SK-N-SH (cell line): ENCODE measurements around the gene DUSP5.

Experiments
- CTCF ChIP-seq: fragments of 200-600 bp; sonication (generic); IDR thresholded peaks from 2 replicates; pipeline ENCODE4 v1.6.1; 2017; ENCODE audit warnings: antibody characterized with exemption, mild to moderate bottlenecking, moderate library complexity
- EP300 ChIP-seq, 2 experiments: IDR thresholded peaks; 2 replicates each; pipeline versions ENCODE4 v1.4.0 to v1.6.1; 2012; ENCODE audit warnings: borderline replicate concordance in 1 of 2, low read depth in 1 of 2, low read length in 1 of 2
- EZH2phosphoT487 ChIP-seq: fragments of 200-600 bp; sonication (generic); IDR thresholded peaks from 2 replicates; pipeline ENCODE4 v1.6.1; 2017; ENCODE audit warnings: low read depth, mixed run types, mild to moderate bottlenecking, antibody characterized with exemption, moderate library complexity, borderline replicate concordance
- JUND ChIP-seq: IDR thresholded peaks from 2 replicates; pipeline ENCODE4 v1.4.0; 2012
- RFX5 ChIP-seq: IDR thresholded peaks from 2 replicates; pipeline ENCODE4 v1.6.1; 2012; ENCODE audit warnings: mild to moderate bottlenecking, improper control_type of control experiment, low read length
- SIN3A ChIP-seq: IDR thresholded peaks from 2 replicates; pipeline ENCODE4 v1.6.1; 2012; ENCODE audit warnings: low read depth, mild to moderate bottlenecking, low read length, moderate library complexity, borderline replicate concordance
- TAF1 ChIP-seq: IDR thresholded peaks from 2 replicates; pipeline ENCODE4 v1.6.1; 2012; ENCODE audit warnings: low read depth, mild to moderate bottlenecking, low read length, moderate library complexity, borderline replicate concordance
- TF ChIP-seq, protein P1 (sequence below): fragments of 150-350 bp; IDR thresholded peaks from 2 replicates; pipeline ENCODE4 v1.6.1; 2016; ENCODE audit warnings: mild to moderate bottlenecking, low read depth, low read length

DNA sequence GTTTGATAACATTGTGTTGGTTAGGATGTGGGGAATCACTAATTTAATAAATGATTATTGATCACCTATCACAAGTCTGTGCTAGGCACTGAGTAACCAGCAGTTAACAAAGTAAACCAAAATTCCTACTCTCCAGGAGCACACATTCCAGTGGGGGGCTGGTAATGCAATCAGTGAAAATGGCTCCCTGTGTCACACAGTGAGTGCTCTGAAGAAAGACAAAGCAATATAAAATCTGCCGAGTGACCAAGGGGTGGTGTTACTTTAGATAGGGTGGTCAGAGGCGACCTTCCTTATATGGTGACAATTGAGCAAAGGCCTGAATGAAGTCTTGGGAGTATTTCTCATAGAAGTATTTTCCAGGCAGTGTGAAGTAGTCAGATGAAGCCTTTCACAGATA is 56.2 kb downstream of the DUSP5 start:
- TF ChIP-seq RFX5, result no peak
- TF ChIP-seq EP300 (IDR thresholded peaks at IDR 0.05; ENCODE audit: borderline replicate concordance in 1 of 2, low read depth in 1 of 2, low read length in 1 of 2), result no peak
- TF ChIP-seq TAF1, result no peak
- no peak for TF ChIP-seq EZH2phosphoT487
- TF ChIP-seq JUND, result no peak
- TF ChIP-seq SIN3A, result no peak
- no peak for TF ChIP-seq CTCF
- TF ChIP-seq, protein P1, sequence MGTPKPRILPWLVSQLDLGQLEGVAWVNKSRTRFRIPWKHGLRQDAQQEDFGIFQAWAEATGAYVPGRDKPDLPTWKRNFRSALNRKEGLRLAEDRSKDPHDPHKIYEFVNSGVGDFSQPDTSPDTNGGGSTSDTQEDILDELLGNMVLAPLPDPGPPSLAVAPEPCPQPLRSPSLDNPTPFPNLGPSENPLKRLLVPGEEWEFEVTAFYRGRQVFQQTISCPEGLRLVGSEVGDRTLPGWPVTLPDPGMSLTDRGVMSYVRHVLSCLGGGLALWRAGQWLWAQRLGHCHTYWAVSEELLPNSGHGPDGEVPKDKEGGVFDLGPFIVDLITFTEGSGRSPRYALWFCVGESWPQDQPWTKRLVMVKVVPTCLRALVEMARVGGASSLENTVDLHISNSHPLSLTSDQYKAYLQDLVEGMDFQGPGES, result no peak
